GM19099 (cell line): Measurements from ENCODE around the gene ADAMTSL1.

Source experiments
- POLR2A ChIP-seq: IDR thresholded peaks from 3 replicates; pipeline ENCODE4 v1.6.1; 2011; ENCODE audit warnings: low read depth; ENCODE audit not compliant: insufficient read length; ENCODE audit errors: extremely low read depth

ADAMTSL1 gene

DNA sequence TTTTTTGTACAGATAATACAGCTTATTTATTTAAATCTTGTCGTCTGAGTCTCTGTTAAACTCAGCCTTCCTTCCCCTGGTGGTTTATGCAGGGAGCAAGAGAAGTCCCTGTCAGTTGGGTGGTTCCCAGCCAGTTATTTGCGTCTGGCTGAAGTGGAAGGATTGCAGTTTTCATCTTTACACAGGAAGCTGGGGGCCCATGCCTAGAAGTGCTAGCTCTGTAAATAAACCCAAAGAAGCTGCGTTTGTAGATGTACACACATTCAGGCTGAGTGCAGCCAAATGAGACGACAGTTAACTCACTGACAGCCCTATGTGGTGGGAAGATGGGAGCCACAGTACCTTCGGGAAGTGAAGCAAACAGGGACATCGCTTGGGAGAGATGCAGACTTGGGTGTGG is 437.0 kb downstream of the ADAMTSL1 start:
- TF ChIP-seq POLR2A: no peak

DNA sequence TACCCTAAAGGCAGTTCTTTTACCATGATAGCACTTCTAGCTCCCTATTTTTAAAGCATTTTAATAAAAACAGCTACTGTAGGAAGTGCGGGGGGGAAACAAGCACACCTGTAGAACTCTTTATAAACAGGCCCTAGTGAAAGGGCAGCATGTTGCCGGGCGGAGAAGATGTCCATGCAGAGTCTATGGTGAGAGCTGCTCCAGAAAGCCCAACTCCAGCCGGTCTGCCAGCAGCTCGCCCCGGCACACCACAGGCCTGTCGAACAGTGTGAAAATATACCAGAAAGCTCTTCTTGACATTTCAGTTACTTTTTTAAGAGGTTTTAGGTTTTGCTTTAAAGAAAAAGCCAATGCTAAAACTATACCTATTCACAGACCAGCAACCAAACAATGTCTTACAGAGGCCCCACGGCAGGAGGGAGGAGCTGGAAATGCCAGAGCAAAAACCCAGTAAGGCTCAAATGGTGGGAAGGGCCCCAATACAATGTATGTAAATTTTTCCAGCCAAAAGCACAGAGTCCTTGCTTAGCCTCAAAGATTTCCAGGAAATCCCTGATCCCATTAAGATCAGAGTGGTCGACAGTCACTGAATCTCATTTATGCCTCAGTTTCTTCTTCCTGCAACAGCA is 437.9 kb downstream of the ADAMTSL1 start:
- TF ChIP-seq POLR2A: no peak

DNA sequence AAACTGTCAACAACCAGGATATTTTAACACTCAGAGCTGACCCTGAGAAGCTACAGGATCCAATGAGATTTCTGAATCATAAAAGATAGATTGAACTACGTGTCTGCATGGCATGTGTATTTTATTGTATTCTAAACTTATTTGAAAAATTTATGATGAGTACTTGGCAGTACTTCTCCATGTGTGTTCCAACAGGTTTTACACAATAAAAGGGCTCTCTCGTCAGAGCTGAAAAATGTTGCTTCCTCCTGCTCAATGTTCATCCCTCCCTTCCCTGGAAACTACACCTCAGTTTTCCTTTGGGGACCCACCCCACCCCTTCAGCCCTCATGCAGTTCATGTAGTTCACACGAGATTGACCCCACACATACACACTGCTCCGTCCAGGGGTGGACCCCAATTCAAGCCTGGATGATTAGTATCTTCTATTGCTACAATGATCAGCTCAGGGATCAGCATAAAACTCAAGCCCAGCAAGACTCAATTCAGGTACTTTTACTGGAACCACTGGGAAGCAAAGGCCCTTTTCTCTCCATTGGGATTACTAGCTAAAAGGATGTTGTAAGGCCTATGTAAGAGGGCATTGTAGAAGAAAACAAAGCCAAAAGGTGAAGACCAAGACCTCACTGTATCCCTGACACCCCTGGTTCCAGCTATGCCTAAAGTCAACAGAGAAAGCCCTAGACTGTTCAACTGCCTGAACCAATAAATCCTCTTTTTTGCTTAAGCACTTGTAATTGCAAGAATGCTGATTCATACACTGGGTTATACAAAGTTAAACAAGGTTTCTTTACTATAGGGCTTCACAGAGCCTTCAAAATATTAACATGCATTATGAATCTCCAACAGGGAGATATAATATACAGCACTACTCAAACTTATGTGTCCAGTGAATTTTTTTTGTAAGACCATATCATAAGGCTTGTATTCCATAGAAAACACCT is 446.5 kb downstream of the ADAMTSL1 start:
- no peak for TF ChIP-seq POLR2A

DNA sequence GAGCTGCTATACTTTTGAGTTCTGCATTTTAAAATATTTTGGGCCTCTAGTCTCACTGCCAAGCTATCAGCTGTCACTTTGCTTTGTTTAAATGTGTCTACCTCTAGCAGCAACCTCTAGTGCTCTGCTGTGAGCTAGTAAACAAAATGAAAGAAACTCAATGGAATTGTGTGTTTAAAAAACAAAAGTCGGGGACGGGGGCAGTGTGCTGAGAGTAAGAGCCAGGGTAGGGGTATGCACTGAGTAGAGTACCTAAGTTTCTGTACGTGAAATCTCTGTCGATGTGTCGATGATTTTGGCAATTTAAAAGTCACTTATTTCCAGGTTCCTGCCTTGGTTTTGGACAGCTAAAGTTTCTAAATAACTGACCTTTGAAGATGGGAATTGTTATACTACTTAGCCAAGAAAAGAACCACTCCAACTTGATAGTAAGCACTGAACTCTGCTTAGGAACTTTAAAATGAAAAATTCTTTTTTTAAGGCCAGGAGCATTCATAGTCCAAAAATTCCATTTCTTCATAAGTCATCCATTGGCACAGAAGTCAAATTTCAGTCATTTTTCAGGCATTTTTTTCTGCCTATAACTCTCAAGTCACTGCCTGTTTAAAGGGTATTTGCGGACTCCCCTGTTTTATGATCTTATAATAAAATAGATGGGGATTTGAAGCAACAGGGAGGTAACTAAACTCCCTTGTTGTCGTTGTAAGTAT is 447.6 kb downstream of the ADAMTSL1 start:
- no peak for TF ChIP-seq POLR2A

- no peak for TF ChIP-seq POLR2A
Observed at GRCh38 chr9:18922161-18922885, 448.4 kb downstream of the ADAMTSL1 start.

- no peak for TF ChIP-seq POLR2A
Observed at GRCh38 chr9:18923167-18923566, 449.2 kb downstream of the ADAMTSL1 start.

GRCh38 chr9:18923671-18924430 is 449.9 kb downstream of the ADAMTSL1 start:
- no peak for TF ChIP-seq POLR2A

GRCh38 chr9:18925880-18926279 is 451.9 kb downstream of the ADAMTSL1 start:
- no peak for TF ChIP-seq POLR2A

DNA sequence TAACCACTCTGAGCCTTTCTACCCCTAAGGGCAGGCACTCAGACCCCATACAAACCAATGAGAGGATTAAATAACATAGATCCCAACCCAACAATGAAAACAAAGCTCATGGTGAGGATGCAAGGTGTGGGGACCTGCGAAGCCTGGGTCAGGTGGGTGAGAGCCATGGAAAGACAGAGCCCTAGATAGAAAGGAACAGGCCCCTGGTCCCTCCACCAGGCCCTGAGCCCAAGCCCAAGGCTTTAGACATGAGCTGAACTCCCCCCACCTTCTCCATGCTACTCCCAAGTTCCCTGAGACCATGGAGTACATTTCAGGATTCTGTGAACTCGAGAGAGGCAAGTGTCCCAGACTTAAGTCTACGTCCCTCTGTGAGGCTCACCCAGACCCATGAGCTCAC is 452.6 kb downstream of the ADAMTSL1 start:
- no peak for TF ChIP-seq POLR2A

DNA sequence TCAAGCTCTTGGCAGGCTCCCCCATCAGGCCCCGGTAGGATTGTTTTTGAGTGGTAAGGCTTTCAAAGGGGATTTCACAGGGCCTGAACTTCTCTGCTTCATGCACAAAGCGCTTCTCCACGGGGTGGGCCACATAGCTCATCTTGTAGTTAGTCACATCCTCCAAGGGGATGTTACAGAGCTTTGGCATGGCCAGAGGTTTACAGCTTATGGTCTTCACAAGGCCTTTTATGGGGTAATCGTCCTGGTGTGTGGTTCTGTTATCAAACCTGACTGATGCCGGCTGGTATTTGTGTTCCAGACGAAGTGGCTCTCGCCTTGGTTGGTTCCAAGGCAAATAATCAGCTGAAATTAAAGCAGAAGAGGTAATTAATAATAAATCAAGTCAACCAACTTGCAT is 454.8 kb downstream of the ADAMTSL1 start:
- no peak for TF ChIP-seq POLR2A

- no peak for TF ChIP-seq POLR2A
Observed at GRCh38 chr9:18935541-18935940, 461.6 kb downstream of the ADAMTSL1 start.

- no peak for TF ChIP-seq POLR2A
Observed at GRCh38 chr9:18936094-18936871, 462.3 kb downstream of the ADAMTSL1 start.

- TF ChIP-seq POLR2A: no peak
Observed at GRCh38 chr9:18939943-18940342, 466.0 kb downstream of the ADAMTSL1 start.
